GM21526 (cell line): Measurements from ENCODE around the gene SP7.

Source experiments
- ATAC-seq: cut with Tn5 transposase; IDR thresholded peaks from one replicate; pipeline ENCODE4 v1.9.1; 2021; ENCODE audit warnings: moderate library complexity; ENCODE audit not compliant: unreplicated experiment, low FRiP score

The SP7 gene

DNA sequence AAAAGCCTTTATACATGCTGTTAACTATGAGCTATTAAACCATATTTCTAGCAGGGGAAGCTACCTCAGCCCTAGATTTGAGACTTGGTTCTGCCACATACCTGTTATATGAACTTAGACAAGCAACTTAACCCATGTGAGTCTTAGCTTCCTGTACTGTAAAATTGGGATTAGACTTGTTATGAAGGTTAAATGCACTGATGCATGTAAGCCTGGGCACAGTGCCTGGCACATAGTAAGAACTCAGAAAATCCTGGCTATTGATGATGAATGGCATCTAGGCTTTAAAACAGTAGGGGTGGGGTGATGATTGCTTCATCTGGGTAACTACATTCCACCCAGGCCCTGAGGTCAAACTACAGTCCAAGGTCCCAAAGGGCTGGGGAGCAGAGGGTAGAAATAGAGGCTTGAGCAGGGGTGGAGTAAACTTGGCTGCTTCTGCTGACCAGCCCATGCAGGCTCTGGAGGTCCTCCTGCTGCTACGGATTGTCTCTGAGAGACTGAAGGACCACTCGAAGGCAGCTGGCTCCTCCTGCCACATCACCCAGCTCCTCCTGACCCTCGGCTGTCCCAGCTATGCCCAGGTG lies 56.8 kb downstream of the SP7 start:
- no peak for ATAC-seq

DNA sequence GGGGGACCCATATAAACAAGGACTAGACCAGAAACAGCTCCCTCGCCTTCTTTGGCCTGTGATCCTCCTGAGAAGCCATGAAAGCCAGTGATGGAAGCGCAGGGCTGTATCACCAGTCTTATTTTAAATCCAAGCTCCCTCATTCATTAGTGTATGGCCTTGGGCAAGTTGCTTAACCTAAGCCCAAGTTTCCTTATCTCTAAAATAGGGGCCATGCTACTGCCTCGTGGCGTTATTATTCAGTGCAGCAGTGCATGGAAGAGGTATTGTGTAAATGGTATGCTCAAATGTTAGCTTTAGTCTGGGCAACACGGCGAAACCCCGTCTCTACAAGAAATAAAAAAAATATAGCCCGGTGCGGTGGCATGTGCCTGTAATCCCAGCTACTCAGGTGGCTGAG lies 58.2 kb downstream of the SP7 start:
- ATAC-seq = no peak
